SK-N-MC (cell line): Measurements from ENCODE around the gene CIP2A.

Experiments used
- EZH2 ChIP-seq: fragments of 200-600 bp; sonication (generic); IDR thresholded peaks from one replicate; pipeline ENCODE4 v1.6.1; 2017; ENCODE audit warnings: antibody characterized with exemption
- FOXP2 ChIP-seq: optimal IDR thresholded peaks from 2 replicates; pipeline ENCODE3; 2011; ENCODE audit warnings: mild to moderate bottlenecking, moderate library complexity; ENCODE audit not compliant: insufficient read depth; ENCODE audit errors: extremely low read length, control extremely low read depth
- POLR2AphosphoS5 ChIP-seq: IDR thresholded peaks from 2 replicates; pipeline ENCODE4 v1.6.1; 2012; ENCODE audit warnings: mild to moderate bottlenecking, low read depth, low read length, borderline replicate concordance

DNA sequence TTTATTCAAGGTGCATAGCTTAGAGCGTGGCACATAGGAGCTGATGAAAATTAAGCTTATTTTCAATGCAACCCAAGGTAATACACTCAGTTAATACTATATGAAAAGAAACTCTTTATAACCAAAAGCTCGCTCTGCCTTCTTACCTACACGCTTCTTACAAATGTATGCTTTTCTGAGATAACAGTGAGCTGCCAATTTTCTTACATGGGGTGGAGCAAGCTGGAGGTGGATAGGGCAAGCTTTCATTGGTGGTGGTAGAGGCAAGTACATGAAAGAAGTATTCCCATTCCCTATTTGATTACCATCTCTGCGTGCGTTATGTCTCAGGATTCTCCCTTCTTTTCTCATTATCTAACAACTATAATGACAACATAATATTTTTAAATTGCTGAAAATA, 9.1 kb upstream of the CIP2A start:
- TF ChIP-seq EZH2 (no peak), POLR2AphosphoS5 (no peak), FOXP2 (no peak)
